SU-DHL-6 (cell line): ENCODE data around the gene PROX1.

Source experiments
- H2AFZ ChIP-seq: fragments of 200-600 bp; sonication (generic); 2 replicates; pipeline ENCODE4 v1.6.1; 2014; ENCODE audit warnings: low read depth, mild to moderate bottlenecking, moderate library complexity, mixed read lengths, antibody characterized with exemption, low read length; ENCODE audit not compliant: severe bottlenecking
- H3F3A ChIP-seq: fragments of 200-600 bp; shearing (Covaris generic); 2 replicates; pipeline ENCODE4 v1.6.0; 2016; ENCODE audit warnings: antibody characterized with exemption, mild to moderate bottlenecking; ENCODE audit not compliant: insufficient read depth
- H3K27ac ChIP-seq: fragments of 200-600 bp; sonication (generic); 2 replicates; pipeline ENCODE4 v1.5.1; 2016; ENCODE audit warnings: low read depth, mild to moderate bottlenecking, low read length, moderate library complexity, mixed read lengths
- H3K27me3 ChIP-seq: fragments of 200-600 bp; sonication (generic), shearing (Covaris generic); 2 replicates; pipeline ENCODE4 v1.6.0; 2014; ENCODE audit warnings: mild to moderate bottlenecking, low read length
- H3K36me3 ChIP-seq: fragments of 200-600 bp; sonication (generic); 2 replicates; pipeline ENCODE4 v1.6.1; 2014; ENCODE audit warnings: mild to moderate bottlenecking, low read length, mixed read lengths
- H3K4me2 ChIP-seq: fragments of 300-600, 200-600 bp; shearing (Covaris generic), sonication (generic); 2 replicates; pipeline ENCODE4 v1.6.0; 2014; ENCODE audit warnings: low read length, low read depth, mild to moderate bottlenecking; ENCODE audit not compliant: poor library complexity, severe bottlenecking
- H3K4me3 ChIP-seq: fragments of 200-600 bp; sonication (generic); 2 replicates; pipeline ENCODE4 v1.5.1; 2014; ENCODE audit warnings: antibody characterized with exemption, low read length, mild to moderate bottlenecking, mixed read lengths; ENCODE audit not compliant: insufficient read depth, poor library complexity, severe bottlenecking
- H3K79me2 ChIP-seq: fragments of 200-600 bp; sonication (generic); 2 replicates; pipeline ENCODE4 v1.6.1; 2014; ENCODE audit warnings: mild to moderate bottlenecking, low read length, moderate library complexity; ENCODE audit not compliant: insufficient read depth
- H3K9ac ChIP-seq: fragments of 200-600 bp; sonication (generic); 2 replicates; pipeline ENCODE4 v1.7.0; 2014; ENCODE audit warnings: mild to moderate bottlenecking, low read length
- H3K9me2 ChIP-seq: fragments of 200-600 bp; sonication (generic); replicated peaks from 2 replicates; pipeline ENCODE4 v1.6.1; 2014; ENCODE audit warnings: low read length; ENCODE audit not compliant: insufficient read depth
- H3K9me3 ChIP-seq: fragments of 200-600 bp; sonication (generic); 2 replicates; pipeline ENCODE4 v1.6.1; 2014; ENCODE audit warnings: low read length, mixed read lengths; ENCODE audit not compliant: insufficient read depth
- H4K20me1 ChIP-seq: fragments of 200-600 bp; sonication (generic); 2 replicates; pipeline ENCODE4 v1.6.1; 2014; ENCODE audit warnings: low read depth, mild to moderate bottlenecking, antibody characterized with exemption, low read length, moderate library complexity, mixed read lengths
- CTCF ChIP-seq: fragments of 200-600 bp; sonication (generic); IDR thresholded peaks from one replicate; pipeline ENCODE4 v1.5.1; 2017; ENCODE audit warnings: antibody characterized with exemption, mild to moderate bottlenecking, low read length, moderate library complexity; ENCODE audit not compliant: insufficient read depth, poor library complexity, severe bottlenecking
- EZH2phosphoT487 ChIP-seq: fragments of 200-600 bp; sonication (generic), shearing (Covaris generic); conservative IDR thresholded peaks from 2 replicates; pipeline ENCODE4 v1.6.1; 2018; ENCODE audit warnings: mild to moderate bottlenecking, antibody characterized with exemption, low read length, moderate library complexity, mixed read lengths

PROX1 gene

GRCh38 chr1:213995603-213996002 lies 7.8 kb downstream of the PROX1 start:
- H3K27ac ChIP-seq: no peak overlapping the region
- TF ChIP-seq CTCF (no peak), EZH2phosphoT487 (no peak)

GRCh38 chr1:213996320-213997037 lies 8.7 kb downstream of the PROX1 start:
- Histone ChIP-seq H3K9me2 (no peaks in the 10 kb centered on the region), H3K9me3 (no peaks in the 10 kb centered on the region), H2AFZ (no peak overlapping the region), H3F3A (no peaks in the 10 kb centered on the region), H3K4me2 (no peak overlapping the region), H3K36me3 (no peaks in the 10 kb centered on the region), H4K20me1 (no peaks in the 10 kb centered on the region), H3K9ac (no peak overlapping the region), H3K79me2 (no peaks in the 10 kb centered on the region), H3K27me3 (no peaks in the 10 kb centered on the region), H3K27ac (no peak overlapping the region), H3K4me3 (no peak overlapping the region)
- no peak for TF ChIP-seq CTCF
- TF ChIP-seq EZH2phosphoT487: no peak

More at GRCh38 chr1:213995603-213996002, 7.8 kb downstream of the PROX1 start:
- no peaks in the 10 kb centered on the region for H4K20me1 ChIP-seq
- H3K36me3 ChIP-seq: no peaks in the 10 kb centered on the region
- no peaks in the 10 kb centered on the region for H3K9me2 ChIP-seq
- no peaks in the 10 kb centered on the region for H3F3A ChIP-seq
- H2AFZ ChIP-seq: no peak overlapping the region
- H3K9me3 ChIP-seq: no peaks in the 10 kb centered on the region
- no peak overlapping the region for H3K4me3 ChIP-seq
- H3K4me2 ChIP-seq: no peak overlapping the region
- no peaks in the 10 kb centered on the region for H3K79me2 ChIP-seq
- no peak overlapping the region for H3K9ac ChIP-seq
- H3K27me3 ChIP-seq: no peaks in the 10 kb centered on the region

GRCh38 chr1:213997038-213997771 lies 9.4 kb downstream of the PROX1 start:
- Histone ChIP-seq H3K27ac (no peak overlapping the region), H3K36me3 (no peaks in the 10 kb centered on the region), H3K4me3 (no peak overlapping the region), H3K9me3 (no peaks in the 10 kb centered on the region), H3K9ac (no peak overlapping the region), H3K4me2 (no peak overlapping the region), H3K27me3 (no peaks in the 10 kb centered on the region), H2AFZ (no peak overlapping the region), H3K9me2 (no peaks in the 10 kb centered on the region), H4K20me1 (no peaks in the 10 kb centered on the region), H3F3A (no peaks in the 10 kb centered on the region), H3K79me2 (no peaks in the 10 kb centered on the region)
- TF ChIP-seq CTCF: no peak
- no peak for TF ChIP-seq EZH2phosphoT487
